GM12878 (cell line): ENCODE results near the gene CCL4. TPM values are rescaled to one million over a fixed set of nuclear protein-coding genes. Genes with fewer than 3 reads are reported as not detected.
"Not testable (repeated sequence)": the region's sequence is repeated elsewhere in the genome, so short reads cannot be mapped to it uniquely, and the experiment has no call there.

Experiments used
- ATAC-seq: fragments of 200-7000 bp; cut with Tn5 transposase; 3 replicates; pipeline ENCODE4 v1.9.1; 2020; ENCODE audit warnings: mild to moderate bottlenecking, moderate library complexity
- BruUV-seq: library from RNA; stranded (reverse); fragments of 400-500 nt; replicated peaks from 2 replicates; lab custom pipeline; 2021; lab: Mats Ljungman, UMichigan
- CTCF ChIA-PET: fragments of 300-600 bp; sonication (Branson Sonifier 250); formaldehyde crosslinking; extraction: SDS; loops from one replicate; lab custom pipeline; 2021; ENCODE audit warnings: inconsistent platforms; lab: Yijun Ruan, JAX
- POLR2A ChIA-PET: fragments of 350-600 bp; formaldehyde crosslinking; extraction: SDS; loops from one replicate; lab custom pipeline; 2021; ENCODE audit warnings: inconsistent platforms; lab: Charles Lee
- RAD21 ChIA-PET: fragments of 300-600 bp; sonication (Branson Sonifier 250); formaldehyde crosslinking; loops from one replicate; lab custom pipeline; 2023; ENCODE audit warnings: antibody characterized with exemption; ENCODE audit not compliant: unreplicated experiment; lab: Charles Lee
- SMC1A ChIA-PET: fragments of 300-600 bp; sonication (Branson Sonifier 250); formaldehyde crosslinking; loops from one replicate; lab custom pipeline; 2023; ENCODE audit not compliant: unreplicated experiment, uncharacterized antibody; lab: Charles Lee
- DNase-seq: peaks from one replicate; pipeline ENCODE4 v3.0.0-alpha.2; 2011; ENCODE audit warnings: low read depth, low spot score
- FAIRE-seq: peaks from 3 replicates; lab custom pipeline; 2011; peaks lifted over from hg19 to GRCh38; lab: Jason Lieb, UNC
- H2AFZ ChIP-seq: 2 replicates; pipeline ENCODE4 v1.6.0; 2011; ENCODE audit warnings: low read depth, low read length, control low read depth; ENCODE audit not compliant: control insufficient read depth
- H3K27ac ChIP-seq: 2 replicates; pipeline ENCODE4 v1.5.1; 2011; ENCODE audit warnings: control low read depth; ENCODE audit not compliant: control insufficient read depth, insufficient read depth
- H3K27me3 ChIP-seq, 2 experiments: replicated peaks in 1 of 2; 2 replicates each; pipeline versions ENCODE4 v1.6.0 to v1.6.1; 2011; ENCODE audit warnings: low read length in 1 of 2; ENCODE audit not compliant: control insufficient read depth in 2 of 2, insufficient read depth in 2 of 2
- H3K36me3 ChIP-seq, 2 experiments: 2 replicates each; pipeline ENCODE4 v1.5.1; 2011; ENCODE audit warnings: low read length in 1 of 2; ENCODE audit not compliant: control insufficient read depth in 2 of 2, insufficient read depth in 2 of 2
- H3K4me1 ChIP-seq: 2 replicates; pipeline ENCODE4 v1.6.1; 2011; ENCODE audit warnings: mild to moderate bottlenecking, low read length, moderate library complexity, mixed read lengths; ENCODE audit not compliant: control insufficient read depth, insufficient read depth
- H3K4me2 ChIP-seq: 2 replicates; pipeline ENCODE4 v1.6.0; 2011; ENCODE audit warnings: control low read depth; ENCODE audit not compliant: control insufficient read depth, insufficient read depth
- H3K4me3 ChIP-seq: fragments of 200-600 bp; sonication (generic); 2 replicates; pipeline ENCODE4 v1.5.1; 2016
- H3K79me2 ChIP-seq: 2 replicates; pipeline ENCODE4 v1.6.0; 2011; ENCODE audit warnings: low read length; ENCODE audit not compliant: control insufficient read depth, insufficient read depth
- H3K9ac ChIP-seq: 2 replicates; pipeline ENCODE4 v1.8.0; 2011; ENCODE audit warnings: low read length, control low read depth, mixed read lengths; ENCODE audit not compliant: control insufficient read depth, insufficient read depth
- H3K9me3 ChIP-seq: replicated peaks from 3 replicates; pipeline ENCODE4 v1.5.1; 2011; ENCODE audit warnings: mild to moderate bottlenecking, low read length; ENCODE audit not compliant: control insufficient read depth, insufficient read depth
- H4K20me1 ChIP-seq: 2 replicates; pipeline ENCODE4 v1.6.0; 2011; ENCODE audit not compliant: control insufficient read depth, insufficient read depth
- WGBS: methylation state at CpG from one replicate; pipeline ENCODE4 v1.1.6; 2016; ENCODE audit warnings: low lambda C conversion rate; ENCODE audit not compliant: insufficient replicate concordance, insufficient coverage; ENCODE audit errors: missing lambda C conversion rate; 5-methylcytosine and 5-hydroxymethylcytosine counted together
- in situ Hi-C: fragments of 300-500 bp; cut with MboI; formaldehyde crosslinking; loops from 9 replicates; pipeline ENCODE4 v1.14.3; 2018; ENCODE audit warnings: mixed read lengths
- intact Hi-C: fragments of 100-400 bp; cut with micrococcal nuclease; formaldehyde crosslinking; loops from one replicate; pipeline ENCODE4 v1.14.2; 2022; ENCODE audit not compliant: unreplicated experiment
- polyA plus RNA-seq, 11 experiments: library from polyadenylated mRNA; depleted of rRNA in 4 of 11; unstranded in 6 of 11; stranded (reverse) in 5 of 11; fragments of >200 nt; fragmentation: Nextera tagmentation in 4 of 11; fragmentation: Illumina TruSeq in 1 of 11; extraction: Ambion mirVana in 4 of 11; extraction: Trizol in 1 of 11; gene quantifications; 1 replicate in 1 of 11; 2 replicates in 10 of 11; pipeline versions ENCODE4 v1.2.1 to v1.2.3, GENCODE V29; 2011 to 2016; ENCODE audit warnings: inconsistent platforms in 2 of 11, missing spikeins in 2 of 11, low read depth in 1 of 11
- total RNA-seq, 4 experiments: library from RNA; depleted of rRNA in 3 of 4; stranded (reverse); fragments of >200 nt in 3 of 4; fragmentation: Illumina TruSeq in 1 of 4; extraction: Trizol in 1 of 4; gene quantifications; 2 replicates each; pipeline versions ENCODE4 v1.2.1 to v1.2.3, GENCODE V29; 2013 to 2021
- TF ChIP-seq, protein P1 (sequence below): fragments of 450-650 bp; IDR thresholded peaks from 2 replicates; pipeline ENCODE4 v1.6.1; 2017; ENCODE audit warnings: mild to moderate bottlenecking, moderate library complexity

Gene CCL4
- total and polyA plus RNA-seq, 10 of the 15 experiments (the other 5 are each of a cell fraction or from before 2014, with no cell fraction given) = 18.7 to 741 (median 79.4) TPM

DNA sequence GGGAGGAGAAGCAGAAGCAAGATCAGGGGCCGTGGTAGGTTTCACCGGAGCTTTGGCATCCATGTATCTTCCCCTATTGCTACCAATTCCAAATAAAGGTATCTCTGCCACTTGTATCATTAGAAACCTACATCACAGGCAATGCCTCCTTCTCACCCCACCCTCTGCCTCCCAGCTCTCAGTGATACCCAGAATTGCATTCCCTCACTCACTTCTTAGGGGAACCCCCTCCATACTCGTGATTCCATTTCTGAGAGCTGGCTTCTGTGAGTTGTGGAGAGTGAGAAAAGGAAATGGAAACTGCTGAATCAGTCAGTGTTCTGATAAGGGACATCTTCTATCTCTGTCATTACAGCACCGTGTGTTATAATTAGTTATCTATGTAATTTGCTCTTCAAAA is 11.4 kb upstream of the CCL4 start (continued):
- TF ChIP-seq, protein P1, sequence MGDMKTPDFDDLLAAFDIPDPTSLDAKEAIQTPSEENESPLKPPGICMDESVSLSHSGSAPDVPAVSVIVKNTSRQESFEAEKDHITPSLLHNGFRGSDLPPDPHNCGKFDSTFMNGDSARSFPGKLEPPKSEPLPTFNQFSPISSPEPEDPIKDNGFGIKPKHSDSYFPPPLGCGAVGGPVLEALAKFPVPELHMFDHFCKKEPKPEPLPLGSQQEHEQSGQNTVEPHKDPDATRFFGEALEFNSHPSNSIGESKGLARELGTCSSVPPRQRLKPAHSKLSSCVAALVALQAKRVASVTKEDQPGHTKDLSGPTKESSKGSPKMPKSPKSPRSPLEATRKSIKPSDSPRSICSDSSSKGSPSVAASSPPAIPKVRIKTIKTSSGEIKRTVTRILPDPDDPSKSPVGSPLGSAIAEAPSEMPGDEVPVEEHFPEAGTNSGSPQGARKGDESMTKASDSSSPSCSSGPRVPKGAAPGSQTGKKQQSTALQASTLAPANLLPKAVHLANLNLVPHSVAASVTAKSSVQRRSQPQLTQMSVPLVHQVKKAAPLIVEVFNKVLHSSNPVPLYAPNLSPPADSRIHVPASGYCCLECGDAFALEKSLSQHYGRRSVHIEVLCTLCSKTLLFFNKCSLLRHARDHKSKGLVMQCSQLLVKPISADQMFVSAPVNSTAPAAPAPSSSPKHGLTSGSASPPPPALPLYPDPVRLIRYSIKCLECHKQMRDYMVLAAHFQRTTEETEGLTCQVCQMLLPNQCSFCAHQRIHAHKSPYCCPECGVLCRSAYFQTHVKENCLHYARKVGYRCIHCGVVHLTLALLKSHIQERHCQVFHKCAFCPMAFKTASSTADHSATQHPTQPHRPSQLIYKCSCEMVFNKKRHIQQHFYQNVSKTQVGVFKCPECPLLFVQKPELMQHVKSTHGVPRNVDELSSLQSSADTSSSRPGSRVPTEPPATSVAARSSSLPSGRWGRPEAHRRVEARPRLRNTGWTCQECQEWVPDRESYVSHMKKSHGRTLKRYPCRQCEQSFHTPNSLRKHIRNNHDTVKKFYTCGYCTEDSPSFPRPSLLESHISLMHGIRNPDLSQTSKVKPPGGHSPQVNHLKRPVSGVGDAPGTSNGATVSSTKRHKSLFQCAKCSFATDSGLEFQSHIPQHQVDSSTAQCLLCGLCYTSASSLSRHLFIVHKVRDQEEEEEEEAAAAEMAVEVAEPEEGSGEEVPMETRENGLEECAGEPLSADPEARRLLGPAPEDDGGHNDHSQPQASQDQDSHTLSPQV = no peak

DNA sequence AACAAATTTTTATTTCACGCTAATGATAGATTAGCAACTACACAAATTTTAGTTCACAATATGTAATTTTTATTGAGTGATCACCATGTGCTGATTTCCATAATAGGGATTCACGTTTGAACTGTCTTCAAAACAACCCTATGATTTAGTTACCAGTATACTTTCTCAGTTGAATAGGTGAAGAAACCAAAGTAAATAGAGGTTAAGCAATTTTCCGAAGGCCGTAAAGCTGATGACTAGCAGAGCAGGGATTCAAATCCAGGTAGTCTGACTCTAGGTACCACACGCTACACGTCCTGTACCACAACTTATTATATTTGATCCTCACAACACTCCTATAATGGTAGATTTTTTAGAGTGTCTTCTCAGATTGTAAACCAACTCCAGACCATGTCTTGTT is 10.9 kb upstream of the CCL4 start:
- H3K79me2 ChIP-seq, H3K36me3 ChIP-seq, H3K9ac ChIP-seq, FAIRE-seq, H3K9me3 ChIP-seq, in situ Hi-C loops, POLR2A ChIA-PET, ATAC-seq, H2AFZ ChIP-seq, BruUV-seq, H3K4me3 ChIP-seq, H3K27me3 ChIP-seq, H3K4me2 ChIP-seq, DNase-seq, H3K27ac ChIP-seq, H4K20me1 ChIP-seq: not testable (repeated sequence)
- 66% methylated on average over 6 of the region's 6 CpGs for WGBS
- intact Hi-C loops = loop anchor here (5.0 kb wide), 1 partner anchor 40 kb away; no protein-coding TSS in a partner anchor
- peaks cover 50% of the 10 kb centered on the region for H3K4me1 ChIP-seq
- ChIA-PET SMC1A (interaction anchor here (1.0 to 4.7 kb wide), 7 partner anchors 10 to 119 kb away, joined by 3 to 66 read pairs (median 5); partner anchors contain the start of gene CCL4), CTCF (interaction anchor here (4.8 kb wide), 2 partner anchors 20 to 55 kb away, joined by 52 to 61 read pairs; no protein-coding TSS in a partner anchor), RAD21 (interaction anchor here (1.1 to 7.9 kb wide), 4 partner anchors 10 to 55 kb away, joined by 3 to 83 read pairs (median 48); partner anchors contain the start of gene CCL4)
